Measurements from ENCODE around the gene ATP9B.

The ATP9B gene

DNA sequence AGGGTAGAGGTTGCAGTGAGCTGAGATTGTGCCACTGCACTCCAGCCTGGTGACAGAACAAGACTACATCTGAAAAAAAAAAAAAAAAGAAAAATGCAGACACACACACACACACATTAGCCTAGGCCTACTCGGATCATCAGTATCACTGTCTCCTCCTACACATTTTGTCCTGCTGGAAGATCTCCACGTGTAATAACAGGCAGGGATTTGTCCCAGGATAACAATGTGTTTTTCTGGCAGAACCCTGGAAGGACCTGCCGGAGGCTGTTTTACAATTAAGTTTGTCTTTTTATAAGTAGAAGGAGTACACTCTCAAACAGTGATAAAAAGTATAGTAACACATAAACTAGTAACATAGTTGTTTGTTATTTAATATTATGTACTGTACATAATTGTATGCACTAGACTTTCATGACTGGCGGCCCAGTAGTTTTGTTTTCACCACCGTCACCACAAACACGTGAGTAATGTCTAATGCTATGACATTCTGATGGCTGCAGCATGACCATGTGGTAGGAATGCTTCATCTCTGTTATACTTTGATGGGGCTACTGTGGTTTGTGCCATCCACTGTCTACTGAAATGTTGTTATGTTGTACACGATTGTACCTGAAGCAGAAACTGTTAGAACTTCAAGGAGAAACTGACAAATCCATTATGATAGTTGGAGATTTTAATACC, 130.6 kb downstream of the ATP9B start:
- peak; percentile 81 for DNase-seq (ENCODE audit: low read depth)

DNA sequence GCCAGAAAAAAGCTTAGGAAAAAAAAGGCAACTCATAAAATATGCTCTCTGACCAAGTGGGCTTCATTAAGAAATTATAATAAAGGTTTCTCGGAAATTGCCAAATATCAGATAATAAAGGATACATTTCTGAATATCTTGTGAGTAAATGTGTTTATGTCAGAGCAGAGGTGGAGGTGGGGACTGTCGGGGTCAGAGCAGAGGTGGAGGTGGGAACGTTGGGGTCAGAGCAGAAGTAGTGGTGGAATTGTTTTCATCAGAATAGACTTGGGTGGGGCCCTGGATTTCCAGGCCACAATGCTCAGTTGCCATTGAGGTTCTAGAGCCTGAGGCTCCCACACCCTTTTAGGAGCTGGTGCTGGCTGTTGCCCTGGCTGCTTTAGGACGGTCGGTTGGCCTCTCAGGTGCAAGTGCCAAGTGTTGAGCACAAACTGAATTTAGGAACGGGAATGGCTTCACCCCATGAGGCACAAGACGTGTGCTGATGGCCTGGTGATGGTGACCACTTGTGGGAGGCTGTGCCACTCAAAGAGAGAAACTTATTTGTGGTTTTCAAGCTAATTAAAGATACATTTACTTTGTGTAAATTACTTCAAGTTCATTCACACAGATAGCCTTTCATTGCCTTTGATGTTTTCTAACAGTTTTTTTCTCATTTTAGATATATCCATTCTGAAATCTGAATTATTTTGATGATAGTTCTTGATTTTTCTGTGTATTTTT, 131.5 kb downstream of the ATP9B start:
- DNase-seq (ENCODE audit: low read depth): peak; percentile 30

DNA sequence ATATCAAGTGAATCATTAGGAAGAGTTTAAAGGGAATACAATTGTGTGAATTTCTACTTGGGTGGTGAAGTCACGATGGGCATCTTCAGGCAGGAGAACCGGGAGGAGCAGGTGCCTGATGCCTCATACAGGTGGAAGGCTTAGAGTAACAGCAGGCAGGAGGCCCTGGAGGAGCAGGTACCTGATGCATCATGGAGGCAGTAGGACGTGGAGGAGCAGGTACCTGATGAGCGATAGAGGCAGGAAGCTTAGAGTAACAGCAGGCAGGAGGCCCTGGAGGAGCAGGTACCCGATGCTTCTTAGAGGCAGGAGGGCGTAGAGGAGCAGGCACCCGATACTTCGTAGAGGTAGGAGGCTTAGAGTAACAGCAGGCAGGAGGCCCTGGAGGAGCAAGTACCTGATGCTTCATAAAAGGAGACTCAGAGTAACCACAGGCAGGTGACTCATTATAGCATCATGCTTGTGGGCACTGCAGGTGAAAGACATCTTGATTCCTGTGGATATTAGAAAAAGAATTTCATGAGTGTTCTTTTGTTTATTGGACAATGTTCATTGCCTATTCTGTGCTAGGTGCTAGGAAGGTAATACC, 133.9 kb downstream of the ATP9B start:
- no peak for DNase-seq (ENCODE audit: low read depth)

DNA sequence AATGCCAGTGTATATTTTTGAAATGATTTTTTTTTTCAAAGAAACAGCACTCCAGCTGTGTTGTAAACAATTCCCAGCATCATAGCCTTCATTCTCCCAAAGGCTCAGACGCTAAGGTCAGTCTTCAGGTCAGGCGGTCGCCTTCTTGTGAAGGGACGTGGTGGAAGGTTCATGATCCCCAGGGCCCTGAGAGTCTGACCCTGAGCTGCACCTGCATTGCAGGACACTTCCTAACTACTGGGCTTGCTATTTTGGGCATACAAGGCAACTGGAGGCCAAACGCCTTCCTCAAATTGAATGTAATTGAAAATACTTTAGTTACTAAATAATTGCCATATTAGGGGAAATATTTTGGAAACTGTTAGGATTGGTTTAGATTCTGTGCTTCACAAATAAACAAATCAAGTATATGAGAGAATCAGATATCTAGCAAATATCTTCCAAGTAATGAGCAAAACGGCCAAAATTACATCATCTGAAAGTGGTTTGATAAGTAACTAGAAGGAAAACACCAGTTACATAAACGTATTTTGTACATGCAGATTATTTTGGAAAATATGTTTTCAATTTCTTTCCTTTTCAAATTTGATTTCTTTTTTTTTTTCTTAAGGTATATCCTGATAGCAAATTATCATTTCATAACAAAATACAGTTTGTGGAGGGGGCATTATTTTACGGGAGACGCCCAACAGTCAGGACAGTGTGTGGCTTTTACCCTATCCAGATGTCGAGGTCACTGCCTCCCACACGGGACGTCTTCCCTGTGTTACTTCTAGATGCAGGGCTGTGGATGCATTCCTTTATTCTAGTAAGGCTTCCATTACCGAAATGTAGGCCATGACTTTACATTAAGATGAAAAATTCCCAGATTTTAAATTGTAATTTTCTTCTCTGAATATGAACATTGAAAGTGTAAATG, 136.0 kb downstream of the ATP9B start:
- DNase-seq (ENCODE audit: low read depth): no peak

DNA sequence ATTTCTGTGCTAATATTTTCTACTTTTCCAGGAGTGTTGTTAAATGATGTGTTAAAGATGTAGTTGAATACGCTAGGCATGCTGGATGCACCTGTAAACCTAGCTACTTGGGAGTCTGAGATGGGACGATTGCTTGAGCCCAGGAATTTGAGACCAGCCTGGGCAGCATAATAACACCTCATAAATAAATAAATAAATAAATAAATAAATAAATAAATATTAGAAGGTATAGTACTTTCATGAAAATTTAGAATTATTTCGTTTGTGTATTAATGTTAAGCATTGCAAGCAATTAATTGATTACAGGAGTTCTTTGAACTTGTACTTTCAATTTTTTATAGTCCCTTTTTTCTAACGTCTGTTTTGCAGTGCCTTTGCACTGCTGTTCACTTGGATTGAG, 137.2 kb downstream of the ATP9B start:
- no peak for DNase-seq (ENCODE audit: low read depth)

DNA sequence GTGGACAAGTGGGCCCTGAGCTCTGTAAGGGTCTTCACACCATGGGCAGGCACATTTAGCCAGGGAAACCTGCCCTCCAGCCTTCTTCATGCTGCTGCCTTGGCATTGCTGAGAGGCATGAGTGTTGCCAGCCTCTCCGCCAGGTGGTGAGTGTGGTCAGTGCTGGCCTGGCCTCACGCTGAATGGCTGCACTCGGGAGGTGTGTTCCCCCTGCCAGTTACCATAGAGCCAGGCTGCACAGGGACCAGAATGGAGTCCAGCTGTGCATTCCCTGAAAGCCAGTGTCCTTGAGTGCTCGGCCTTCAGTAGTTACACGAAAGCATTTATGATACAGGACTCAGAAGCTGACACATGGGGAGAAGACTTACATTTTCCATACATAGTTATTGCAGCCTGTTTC, 139.7 kb downstream of the ATP9B start:
- DNase-seq (ENCODE audit: low read depth): no peak

DNA sequence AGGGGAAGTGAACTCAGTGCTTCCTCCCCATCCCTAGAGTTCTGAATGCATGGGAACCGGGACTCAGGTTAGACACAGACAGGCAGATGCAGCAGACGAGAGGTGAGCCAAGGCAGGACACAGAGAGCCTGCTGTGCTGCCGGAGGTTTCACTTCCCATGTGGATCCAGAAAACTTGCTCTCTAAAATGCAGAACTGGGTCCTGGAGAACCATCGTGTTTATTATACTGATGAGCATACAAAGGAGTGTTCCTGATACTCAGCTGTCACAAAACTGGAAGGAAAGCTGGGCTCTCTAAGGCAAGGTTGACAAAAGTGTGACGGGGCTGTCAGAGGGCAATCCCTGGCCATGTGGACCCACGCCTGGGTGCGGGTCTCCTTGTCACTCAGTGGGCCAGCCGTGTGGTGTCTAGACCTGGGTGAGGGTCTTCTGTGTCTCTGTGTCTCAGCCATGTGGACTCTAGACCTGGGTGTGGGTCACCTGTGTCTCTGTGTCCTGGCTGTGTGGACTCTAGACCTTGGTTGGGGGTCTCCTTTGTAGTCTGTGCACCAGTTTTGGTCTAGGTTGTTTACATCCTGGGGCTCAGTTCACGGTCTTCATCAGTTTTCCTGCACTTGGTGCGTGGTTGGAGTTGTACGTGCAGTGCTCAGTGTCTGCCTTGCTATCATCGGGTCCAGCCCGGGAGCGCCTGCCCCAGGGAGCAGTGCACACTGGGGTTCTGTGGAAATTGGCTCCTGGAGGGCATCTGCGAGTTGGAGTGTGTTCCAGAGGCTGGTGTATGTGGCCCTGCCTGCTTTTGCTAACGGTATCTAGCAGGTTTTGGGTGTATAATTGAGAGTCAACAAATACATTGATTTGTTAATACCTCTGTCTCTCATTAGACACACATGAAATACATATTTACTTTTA, 141.1 kb downstream of the ATP9B start:
- DNase-seq (ENCODE audit: low read depth): no peak

DNA sequence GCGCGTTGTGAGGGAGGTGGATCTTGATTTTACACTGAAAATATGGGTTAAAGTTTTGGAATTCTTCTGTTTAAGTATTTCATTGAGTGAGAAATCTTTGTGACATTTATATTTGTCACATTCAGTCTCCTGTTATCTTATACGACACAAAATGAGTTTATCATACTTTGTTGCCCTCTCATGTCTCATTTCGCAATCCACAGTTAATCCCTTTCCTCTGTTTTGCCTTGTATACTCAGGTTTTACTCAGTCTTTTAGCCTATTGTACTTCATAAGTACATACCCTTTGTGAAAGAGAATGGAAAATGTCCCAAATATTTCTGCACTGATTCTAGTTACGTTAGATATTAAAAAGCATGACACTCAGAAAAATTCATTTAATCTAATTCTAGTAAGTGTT, 142.7 kb downstream of the ATP9B start:
- peak; percentile 19 for DNase-seq (ENCODE audit: low read depth)

DNA sequence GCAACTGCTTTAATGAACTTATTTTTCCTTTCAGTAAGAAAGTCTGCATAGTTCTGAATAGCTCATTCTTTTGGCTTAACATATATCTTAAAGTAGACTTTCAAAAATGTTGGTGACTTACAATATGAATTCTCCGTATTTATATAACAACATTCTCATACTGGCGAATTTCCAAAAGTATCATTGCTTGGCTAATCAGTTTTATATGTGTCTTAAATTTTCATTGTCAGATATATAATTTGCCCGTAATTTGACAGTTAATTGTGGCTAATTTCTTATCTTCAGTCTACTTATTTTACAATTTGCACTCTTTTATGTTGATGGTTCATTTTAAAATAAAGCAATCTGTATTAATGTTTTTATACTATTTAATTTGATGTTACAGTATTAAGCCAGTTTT, 144.9 kb downstream of the ATP9B start:
- no peak for DNase-seq (ENCODE audit: low read depth)

DNA sequence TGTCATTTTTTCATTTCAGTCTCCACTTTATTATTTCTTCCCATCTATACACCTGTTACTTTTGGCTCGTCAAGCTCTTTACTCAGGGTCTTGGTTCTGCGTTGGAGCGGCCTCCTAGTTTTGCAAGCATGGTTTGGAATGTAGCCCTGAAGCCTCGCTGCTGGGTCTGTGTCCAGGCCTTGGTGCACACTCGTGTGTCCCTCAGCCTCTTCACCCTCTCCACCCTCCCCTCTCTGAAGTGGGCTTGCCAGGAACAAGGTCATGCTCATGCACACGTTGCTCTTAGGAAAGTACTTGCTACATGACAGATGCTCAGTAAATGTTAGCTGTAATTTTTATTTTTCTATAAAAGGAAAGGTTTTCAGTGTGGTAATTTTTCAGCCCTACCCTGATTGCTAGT, 147.0 kb downstream of the ATP9B start:
- DNase-seq (ENCODE audit: low read depth): no peak

DNA sequence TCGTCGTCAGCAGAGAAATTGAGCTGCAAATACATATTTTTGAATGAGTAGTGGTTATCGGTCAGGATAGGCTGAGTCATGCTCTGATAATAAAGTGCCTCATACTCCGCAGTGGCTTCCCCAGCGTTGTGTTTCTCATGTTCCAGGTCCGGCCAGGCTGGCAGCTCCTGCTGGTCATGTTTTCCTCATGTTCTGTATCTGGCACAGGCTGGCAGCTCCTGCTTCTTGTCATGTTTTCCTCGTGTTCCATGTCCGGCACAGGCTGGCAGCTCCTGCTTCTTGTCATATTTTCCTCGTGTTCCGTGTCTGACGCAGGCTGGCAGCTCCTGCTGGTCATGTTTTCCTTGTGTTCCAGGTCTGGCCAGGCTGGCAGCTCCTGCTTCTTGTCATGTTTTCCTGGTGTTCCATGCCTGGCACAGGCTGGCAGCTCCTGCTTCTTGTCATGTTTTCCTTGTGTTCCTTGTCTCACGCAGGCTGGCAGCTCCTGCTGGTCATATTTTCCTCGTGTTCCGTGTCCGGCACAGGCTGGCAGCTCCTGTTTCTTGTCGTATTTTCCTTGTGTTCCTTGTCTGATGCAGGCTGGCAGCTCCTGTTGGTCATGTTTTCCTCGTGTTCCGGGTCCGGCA, 148.9 kb downstream of the ATP9B start:
- no peak for DNase-seq (ENCODE audit: low read depth)

DNA sequence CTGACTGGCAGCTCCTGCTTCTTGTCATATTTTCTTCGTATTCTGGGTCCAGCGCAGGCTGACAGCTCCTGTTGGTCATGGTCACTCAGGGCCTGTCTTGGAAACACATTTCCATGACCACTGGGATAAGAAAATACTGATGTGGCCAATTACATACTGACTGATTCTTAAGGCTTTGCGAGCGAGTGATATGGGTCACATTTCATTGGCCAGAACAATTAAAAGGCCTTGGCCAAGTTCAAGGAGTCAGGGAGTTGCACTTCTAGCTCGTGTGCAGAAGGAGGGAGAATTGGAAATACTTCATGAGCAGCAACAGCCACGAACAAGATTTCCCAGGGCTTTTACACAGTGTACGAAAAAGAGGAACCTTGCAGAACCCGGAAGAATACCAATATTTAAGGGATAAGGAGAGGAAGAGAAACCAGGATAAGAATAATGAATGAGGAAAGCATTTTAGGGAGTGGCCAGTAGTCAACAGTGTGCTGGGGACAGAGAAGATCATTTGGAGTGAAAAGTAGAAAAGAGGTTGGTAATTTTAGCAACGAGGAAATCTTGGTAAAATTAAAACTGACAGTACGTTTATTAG, 149.5 kb downstream of the ATP9B start:
- no peak for DNase-seq (ENCODE audit: low read depth)

DNA sequence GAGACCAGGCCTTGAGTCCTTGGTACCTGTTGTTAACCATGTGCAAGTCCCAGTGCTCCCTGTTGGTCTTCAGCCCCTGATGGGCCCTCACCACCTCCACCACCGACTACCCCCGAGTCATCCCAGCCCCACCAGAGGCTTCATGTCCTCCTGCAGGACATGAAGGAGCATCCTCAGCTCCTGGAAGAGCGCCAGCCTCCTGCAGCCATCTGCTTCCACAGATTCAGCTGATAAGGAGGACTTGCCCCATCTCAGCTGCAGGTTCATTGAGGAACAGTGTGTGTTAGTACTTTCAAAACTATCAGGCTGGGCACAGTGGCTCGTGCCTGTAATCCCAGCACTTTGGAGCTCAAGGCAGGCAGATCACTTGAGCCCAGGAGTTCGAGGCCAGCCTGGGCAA, 151.9 kb downstream of the ATP9B start:
- DNase-seq (ENCODE audit: low read depth): peak; percentile 9

DNA sequence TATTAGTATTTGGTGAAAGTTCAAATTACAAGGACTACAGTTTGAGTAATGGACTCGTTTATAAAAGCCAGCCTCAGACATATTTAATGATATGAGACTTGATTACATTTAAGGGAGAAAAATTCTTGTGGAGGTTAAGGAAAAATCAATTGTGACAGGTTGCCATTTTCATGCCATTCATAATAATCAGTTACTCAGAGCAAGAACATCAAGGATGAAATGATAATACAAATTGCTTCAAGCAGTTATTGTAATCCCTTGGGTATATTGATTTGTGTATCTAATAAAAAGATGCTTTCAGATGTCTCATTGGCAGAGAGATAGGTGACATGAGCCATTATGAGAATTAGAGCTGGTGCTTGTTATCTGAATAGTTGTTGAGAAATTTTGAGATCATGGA, 153.6 kb downstream of the ATP9B start:
- no peak for DNase-seq (ENCODE audit: low read depth)

DNA sequence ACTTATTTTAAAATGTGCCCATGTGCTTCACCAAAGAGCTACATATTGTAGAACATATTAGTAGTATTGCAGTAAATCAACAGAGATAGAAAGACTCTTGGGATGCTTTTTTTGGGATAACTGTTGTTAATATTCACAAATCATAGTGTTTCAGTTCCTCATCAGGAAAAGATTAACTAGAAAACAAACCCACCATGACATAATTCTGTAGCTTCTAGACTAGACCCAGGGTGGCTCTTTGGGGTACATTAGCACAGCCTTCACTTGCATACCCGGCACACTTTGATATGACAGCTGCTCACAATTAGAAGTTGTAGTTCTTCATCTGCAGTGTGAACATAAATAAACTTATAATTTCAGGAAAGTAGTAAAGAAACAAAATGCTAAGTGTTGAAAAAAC, 154.2 kb downstream of the ATP9B start:
- DNase-seq (ENCODE audit: low read depth): no peak

DNA sequence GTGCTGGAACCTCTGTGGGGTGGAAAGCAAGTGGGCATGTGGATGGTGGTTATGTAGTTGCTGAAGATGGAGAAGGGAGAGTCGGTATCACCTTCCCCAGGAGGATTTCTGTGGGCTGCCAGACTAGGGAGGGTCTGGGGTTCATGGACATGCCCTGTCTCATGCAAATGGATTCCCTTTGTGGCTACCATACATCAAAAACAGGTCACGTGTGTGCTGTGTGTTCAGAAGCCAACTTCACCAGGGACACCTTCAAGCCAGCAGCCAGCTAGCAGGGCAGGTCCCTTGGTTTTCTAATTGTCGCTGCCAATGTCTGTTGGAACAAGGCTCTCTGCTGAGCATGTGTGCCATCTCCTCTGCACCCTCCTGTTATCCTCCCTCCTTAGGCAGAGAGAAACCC, 155.2 kb downstream of the ATP9B start:
- DNase-seq (ENCODE audit: low read depth): no peak

DNA sequence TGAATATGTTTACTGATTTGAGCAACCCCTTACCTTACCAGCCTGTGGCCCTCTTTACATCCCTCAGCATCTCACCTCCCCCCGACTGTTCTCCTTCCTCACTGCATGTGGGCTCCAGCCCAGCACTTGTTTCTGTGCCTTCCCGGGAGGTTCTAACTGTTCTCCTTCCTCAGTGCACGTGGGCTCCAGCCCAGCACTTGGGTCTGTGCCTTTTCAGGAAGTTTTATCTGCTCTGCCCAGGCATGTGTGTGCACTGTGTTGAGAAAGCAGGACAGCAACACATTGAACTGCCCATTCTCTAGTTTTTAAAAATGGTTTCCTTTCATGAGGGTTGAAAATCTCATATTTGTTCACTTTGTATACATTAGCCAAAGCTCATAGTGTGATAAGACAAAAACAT, 158.4 kb downstream of the ATP9B start:
- DNase-seq (ENCODE audit: low read depth): no peak

DNA sequence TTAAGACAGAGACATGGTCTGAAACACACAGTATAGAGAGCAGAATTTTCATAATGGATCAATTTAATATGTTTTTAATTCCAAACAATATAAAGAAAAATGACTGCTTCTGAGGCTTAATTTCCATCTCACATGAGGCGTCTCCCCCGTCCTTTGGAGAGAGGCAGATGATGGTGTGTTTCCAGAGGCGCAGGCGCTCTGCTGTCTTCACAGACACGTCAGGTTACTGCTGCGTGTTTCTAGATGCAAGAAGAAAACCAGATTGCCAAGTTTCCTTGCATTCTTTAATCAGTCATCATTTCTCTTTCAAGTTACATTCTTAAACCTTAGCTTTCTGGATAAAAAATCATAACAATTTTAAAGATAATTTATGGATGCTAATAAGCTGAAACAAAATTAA, 160.2 kb downstream of the ATP9B start:
- no peak for DNase-seq (ENCODE audit: low read depth)

DNA sequence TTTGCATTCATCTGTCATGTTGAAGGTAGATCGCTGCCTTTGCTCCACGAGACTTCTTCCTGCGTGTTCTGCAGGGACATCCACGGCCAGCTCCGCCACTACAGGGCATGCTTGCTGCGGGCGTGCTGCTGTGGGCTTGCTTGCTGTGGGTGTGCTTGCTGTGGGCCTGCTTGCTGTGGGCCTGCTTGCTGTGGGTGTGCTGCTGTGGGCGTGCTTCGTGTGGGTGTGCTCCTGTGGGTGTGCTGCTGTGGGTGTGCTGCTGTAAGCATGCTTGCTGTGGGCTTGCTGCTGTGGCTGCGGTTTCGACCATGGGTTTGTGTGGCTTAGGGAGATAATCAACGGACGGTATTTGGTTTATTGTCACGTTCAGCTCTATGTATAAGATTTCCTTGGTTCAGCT, 165.2 kb downstream of the ATP9B start:
- DNase-seq (ENCODE audit: low read depth): no peak

DNA sequence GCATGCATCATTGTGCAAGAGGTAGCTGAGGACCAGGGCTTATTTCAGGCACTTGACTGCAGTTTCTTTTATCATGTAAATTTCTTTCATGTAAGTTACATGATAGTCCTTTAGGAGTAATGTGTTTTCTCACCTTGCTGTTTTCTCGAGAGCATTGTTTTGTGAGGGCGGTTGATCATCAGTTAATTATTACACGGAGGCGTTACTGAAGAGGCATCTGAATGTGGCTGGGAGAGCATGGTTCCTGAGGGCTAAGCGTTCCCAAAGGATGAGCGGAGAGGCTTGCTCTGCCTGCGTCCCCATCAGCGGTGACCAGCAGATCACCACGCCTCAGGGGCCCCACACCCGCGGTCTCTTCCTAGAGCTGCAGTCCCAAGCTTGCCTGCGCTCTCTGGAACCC, 170.4 kb downstream of the ATP9B start:
- DNase-seq (ENCODE audit: low read depth): no peak

DNA sequence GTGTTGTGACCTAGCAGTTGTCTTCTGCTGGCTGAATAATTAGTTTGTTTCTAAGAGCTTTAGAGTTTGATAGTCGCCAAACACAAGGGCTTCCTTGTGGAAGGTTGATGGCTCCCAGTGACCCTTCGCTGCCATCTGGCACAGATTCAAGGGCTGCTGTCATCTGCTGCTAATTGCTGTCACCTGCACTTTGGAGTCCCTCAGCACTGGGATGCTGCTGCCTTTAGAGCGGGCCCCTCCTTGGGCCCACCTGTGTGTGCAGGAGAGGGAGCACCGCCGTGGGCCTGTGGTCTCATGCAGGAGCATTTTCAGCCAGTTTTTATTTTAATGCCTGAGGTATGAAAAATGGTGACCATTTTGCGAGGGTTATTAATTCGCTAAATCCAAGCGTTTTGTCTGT, 172.6 kb downstream of the ATP9B start:
- DNase-seq (ENCODE audit: low read depth): no peak
